Measurements from ENCODE around the gene SLC7A7.

The SLC7A7 gene

DNA sequence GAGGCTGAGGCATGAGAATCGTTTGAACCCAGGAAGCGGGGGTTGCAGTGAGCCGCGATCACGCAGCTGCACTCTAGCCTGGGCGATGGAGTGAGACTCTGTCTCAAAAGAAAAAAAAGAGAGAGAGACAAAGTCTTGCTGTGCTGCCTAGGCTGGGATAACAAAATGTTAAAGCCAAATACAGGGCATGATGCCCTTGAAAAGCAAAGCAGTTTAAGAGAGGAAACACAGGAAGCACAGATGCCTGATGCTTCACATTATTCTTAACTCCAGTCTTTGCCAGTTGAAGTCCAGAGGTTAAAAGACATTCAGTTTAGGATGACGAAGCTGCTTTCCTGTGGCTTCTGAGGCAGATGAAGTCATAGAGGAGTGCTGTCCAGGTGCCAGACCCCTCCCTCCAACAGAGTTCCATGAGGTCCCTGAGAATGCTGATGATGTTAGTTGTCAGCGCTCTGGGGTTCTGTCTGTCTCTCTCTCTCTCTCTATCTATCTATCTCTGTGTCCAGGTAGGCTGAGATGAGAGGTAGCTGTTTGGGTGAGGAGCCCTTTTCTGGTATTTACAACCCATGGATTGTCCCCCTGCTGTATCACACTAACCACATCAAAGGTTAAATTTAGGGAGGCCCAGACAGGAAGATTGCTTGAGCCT lies 9.6 kb upstream of the SLC7A7 start:
- Histone ChIP-seq H3K36me3 (ENCODE audit: control insufficient read depth, insufficient read depth, low read length) (no peaks in the 10 kb centered on the region), H3K4me1 (ENCODE audit: control insufficient read depth, insufficient read depth, low read length) (peaks cover 10% of the 10 kb centered on the region), H3K4me3 (ENCODE audit: low read length) (no peak overlapping the region), H3K27me3 (ENCODE audit: control insufficient read depth, insufficient read depth, low read length) (no peaks in the 10 kb centered on the region), H3K27ac (ENCODE audit: low read depth, low read length) (no peak overlapping the region), H3K9ac (ENCODE audit: low read length) (no peak overlapping the region)

DNA sequence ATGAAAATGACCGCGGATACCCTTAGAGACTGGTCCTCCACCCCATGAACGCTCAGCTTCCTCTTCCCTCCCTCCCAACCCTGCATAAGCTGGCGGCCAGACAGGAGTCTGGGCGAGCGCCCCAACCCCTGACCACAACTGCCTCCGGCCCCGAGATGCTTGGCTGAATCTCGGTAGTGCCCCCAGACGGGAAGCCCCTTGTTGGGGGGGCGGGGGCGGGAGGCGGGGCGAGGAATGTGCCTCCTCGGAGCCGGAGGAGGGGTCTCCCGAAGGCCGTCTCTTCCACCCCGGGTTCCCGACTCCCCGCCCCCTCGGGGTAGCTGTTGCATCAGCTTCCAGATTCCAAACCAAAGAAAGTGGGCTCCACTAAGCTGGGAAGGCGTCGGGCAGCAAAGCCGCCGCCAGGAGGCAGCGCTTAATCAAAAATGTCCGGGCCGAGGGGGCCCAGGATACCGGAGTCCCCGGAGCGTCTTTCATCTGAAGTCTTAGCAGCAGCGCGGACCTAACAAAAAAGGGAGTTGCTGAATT lies 7.4 kb upstream of the SLC7A7 start:
- Histone ChIP-seq H3K4me1 (ENCODE audit: control insufficient read depth, insufficient read depth, low read length) (peaks cover 8% of the 10 kb centered on the region), H3K9ac (ENCODE audit: low read length) (no peak overlapping the region), H3K27ac (ENCODE audit: low read depth, low read length) (no peak overlapping the region), H3K4me3 (ENCODE audit: low read length) (peak overlapping the region; percentile 58), H3K36me3 (ENCODE audit: control insufficient read depth, insufficient read depth, low read length) (no peaks in the 10 kb centered on the region), H3K27me3 (ENCODE audit: control insufficient read depth, insufficient read depth, low read length) (no peaks in the 10 kb centered on the region)

DNA sequence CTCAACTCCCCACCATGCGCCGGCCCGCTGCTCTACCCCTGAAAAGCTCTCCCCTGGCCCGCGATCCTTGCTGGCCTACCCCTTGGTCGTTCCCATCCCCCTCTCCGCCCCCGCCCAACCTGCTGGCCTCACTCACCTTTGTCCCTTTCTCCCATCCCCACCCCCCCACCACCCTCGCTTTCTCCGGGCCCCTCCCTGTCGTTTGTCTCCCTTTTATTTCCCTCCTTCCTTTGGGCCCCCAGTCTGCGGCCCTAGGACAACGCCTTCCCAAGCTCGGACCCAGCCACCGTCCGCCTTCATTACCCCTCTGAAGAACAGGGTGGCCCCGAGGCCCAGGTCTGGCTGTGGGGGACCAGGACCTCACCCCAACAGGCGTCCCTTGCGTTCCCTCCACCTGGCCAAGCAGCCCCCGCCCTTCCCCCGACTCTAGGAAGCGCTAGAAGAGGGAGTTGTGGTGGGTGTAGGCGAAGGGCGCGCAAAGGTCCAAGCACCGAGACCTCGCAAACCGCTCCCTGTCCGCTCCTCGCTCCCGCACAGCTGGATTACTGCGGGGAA lies 6.9 kb upstream of the SLC7A7 start:
- Histone ChIP-seq H3K4me1 (ENCODE audit: control insufficient read depth, insufficient read depth, low read length) (peaks cover 8% of the 10 kb centered on the region), H3K9ac (ENCODE audit: low read length) (peak overlapping the region; percentile 55), H3K27me3 (ENCODE audit: control insufficient read depth, insufficient read depth, low read length) (no peaks in the 10 kb centered on the region), H3K36me3 (ENCODE audit: control insufficient read depth, insufficient read depth, low read length) (no peaks in the 10 kb centered on the region), H3K4me3 (ENCODE audit: low read length) (peak overlapping the region; percentile 58), H3K27ac (ENCODE audit: low read depth, low read length) (peak overlapping the region; percentile 57)

DNA sequence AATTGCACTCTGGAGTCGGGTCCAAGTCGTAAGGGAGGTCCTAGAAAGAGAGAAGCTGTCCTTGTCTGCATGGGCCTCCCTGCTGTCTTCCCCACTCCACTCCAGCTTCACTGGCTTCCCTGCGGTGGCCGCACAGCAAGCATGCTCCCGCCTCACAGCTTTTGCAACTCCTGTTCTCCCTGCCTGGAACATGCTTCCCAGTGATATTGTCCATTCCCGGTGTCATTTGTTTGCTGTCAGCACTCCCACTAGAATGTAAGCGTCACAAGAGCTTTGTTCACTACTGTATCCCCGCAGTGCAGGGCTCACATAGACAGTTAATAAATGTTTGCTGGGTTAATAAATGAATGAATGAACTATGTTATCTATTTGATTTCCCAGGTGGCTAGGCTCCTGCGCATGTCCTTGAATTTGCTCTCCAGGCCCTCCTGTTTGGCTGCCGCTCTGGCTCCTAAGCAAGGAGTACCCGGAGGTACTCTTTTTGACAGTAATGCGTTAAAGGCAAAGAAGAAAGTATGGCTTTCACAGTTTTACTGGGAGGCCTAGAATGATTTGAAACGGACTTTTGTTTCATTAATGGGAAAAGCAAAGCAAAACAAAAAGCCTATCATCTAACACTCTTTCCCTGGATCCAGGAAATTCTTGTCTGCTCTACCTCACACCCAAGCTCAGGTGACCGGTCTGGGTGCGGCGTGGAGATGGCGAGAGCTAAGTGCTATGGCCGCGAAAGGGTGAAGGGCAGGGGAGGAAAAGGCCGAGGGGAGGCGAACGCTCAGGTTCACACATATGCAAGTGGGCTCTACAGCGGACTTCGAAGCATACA lies 6.2 kb upstream of the SLC7A7 start:
- Histone ChIP-seq H3K4me3 (ENCODE audit: low read length) (no peak overlapping the region), H3K36me3 (ENCODE audit: control insufficient read depth, insufficient read depth, low read length) (no peaks in the 10 kb centered on the region), H3K27me3 (ENCODE audit: control insufficient read depth, insufficient read depth, low read length) (no peaks in the 10 kb centered on the region), H3K9ac (ENCODE audit: low read length) (no peak overlapping the region), H3K4me1 (ENCODE audit: control insufficient read depth, insufficient read depth, low read length) (peaks cover 8% of the 10 kb centered on the region), H3K27ac (ENCODE audit: low read depth, low read length) (no peak overlapping the region)

DNA sequence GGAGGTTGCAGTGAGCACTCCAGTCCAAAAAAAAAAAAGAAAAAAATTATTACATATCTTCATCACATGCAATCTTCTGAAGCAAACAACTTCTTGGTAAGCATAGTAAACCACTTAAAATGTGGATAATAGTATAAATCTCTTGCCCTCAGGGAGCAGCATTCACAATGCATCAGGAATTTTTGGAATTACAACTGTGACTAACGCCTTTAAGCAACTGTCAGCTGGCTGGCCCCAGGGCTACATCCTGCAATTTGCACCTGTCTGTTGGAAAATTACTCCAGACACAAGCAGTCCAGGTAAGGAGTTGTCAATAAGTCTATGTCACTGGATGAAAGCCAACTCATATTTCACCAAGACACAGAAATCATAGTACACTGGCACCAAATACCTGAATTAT lies 5.5 kb upstream of the SLC7A7 start:
- no peaks in the 10 kb centered on the region for H3K27me3 ChIP-seq (ENCODE audit: control insufficient read depth, insufficient read depth, low read length)
- H3K9ac ChIP-seq (ENCODE audit: low read length) = no peak overlapping the region
- peaks cover 8% of the 10 kb centered on the region for H3K4me1 ChIP-seq (ENCODE audit: control insufficient read depth, insufficient read depth, low read length)
- H3K27ac ChIP-seq (ENCODE audit: low read depth, low read length) = no peak overlapping the region
- no peaks in the 10 kb centered on the region for H3K36me3 ChIP-seq (ENCODE audit: control insufficient read depth, insufficient read depth, low read length)
- H3K4me3 ChIP-seq (ENCODE audit: low read length) = no peak overlapping the region

DNA sequence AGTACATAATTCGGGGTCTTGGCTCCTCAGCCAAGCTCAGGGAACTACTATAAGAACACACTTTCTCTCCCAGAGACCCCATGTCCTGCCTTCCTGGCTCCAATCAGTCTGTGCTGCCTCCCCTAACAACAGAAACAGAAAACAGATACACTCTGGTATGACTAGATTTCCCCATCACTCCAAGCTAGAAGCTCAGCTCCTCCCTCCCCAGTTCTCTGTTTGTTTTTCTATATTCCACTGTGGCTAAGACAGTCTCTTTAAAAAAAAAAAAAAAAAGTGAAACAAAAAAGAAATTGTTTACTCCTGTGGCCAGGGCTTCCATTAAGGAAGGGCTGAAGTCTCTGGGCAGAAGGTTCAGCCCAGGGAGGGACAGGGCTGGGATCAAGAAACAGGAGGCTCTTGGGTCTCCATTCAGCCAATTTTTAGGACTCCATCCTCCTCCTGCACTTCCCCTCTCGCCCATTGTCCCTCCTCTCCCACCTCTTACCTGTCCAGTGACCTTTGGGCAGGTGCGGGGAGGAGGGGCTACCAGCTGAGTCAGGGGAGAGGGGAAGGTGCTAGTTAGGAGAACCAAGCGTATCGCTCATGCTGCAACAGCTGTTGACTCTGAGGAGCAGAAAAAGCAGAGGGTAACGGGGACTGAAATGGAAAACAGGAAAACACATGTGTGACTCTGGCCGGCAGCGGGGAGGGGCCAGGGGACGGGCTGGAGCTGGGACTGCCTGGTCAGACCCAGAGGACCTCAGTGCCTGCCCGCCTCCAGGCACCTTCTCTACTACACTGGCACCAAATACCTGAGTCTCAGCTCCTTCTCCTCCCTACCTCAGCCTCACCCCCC lies 4.1 kb upstream of the SLC7A7 start:
- H3K4me1 ChIP-seq (ENCODE audit: control insufficient read depth, insufficient read depth, low read length) = peaks cover 5% of the 10 kb centered on the region
- H3K9ac ChIP-seq (ENCODE audit: low read length) = no peak overlapping the region
- H3K27me3 ChIP-seq (ENCODE audit: control insufficient read depth, insufficient read depth, low read length) = no peaks in the 10 kb centered on the region
- H3K27ac ChIP-seq (ENCODE audit: low read depth, low read length) = no peak overlapping the region
- H3K36me3 ChIP-seq (ENCODE audit: control insufficient read depth, insufficient read depth, low read length) = no peaks in the 10 kb centered on the region
- peak overlapping the region; percentile 40 for H3K4me3 ChIP-seq (ENCODE audit: low read length)

DNA sequence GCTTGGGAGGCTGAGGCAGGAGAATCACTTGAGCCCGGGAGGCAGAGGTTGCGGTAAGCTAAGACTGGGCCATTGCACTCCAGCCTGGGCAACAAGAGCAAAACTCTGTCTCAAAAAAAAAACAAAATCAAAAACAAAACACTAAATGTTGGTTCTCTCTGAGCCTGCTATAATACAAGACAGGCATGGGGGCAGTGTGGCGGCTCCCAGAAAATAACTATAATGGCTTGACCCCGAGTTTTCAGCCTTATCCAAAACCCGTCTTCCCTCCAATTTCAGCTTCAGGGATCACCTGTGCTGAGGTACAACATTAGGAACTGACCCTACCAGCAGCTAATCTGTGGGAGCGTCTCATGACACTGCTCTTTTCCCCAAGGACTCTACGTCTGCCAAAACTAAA lies 862 bp downstream of the SLC7A7 start:
- H3K9ac ChIP-seq (ENCODE audit: low read length) = no peak overlapping the region
- H3K27me3 ChIP-seq (ENCODE audit: control insufficient read depth, insufficient read depth, low read length) = no peaks in the 10 kb centered on the region
- no peaks in the 10 kb centered on the region for H3K4me1 ChIP-seq (ENCODE audit: control insufficient read depth, insufficient read depth, low read length)
- no peak overlapping the region for H3K27ac ChIP-seq (ENCODE audit: low read depth, low read length)
- H3K36me3 ChIP-seq (ENCODE audit: control insufficient read depth, insufficient read depth, low read length) = no peaks in the 10 kb centered on the region
- no peak overlapping the region for H3K4me3 ChIP-seq (ENCODE audit: low read length)

DNA sequence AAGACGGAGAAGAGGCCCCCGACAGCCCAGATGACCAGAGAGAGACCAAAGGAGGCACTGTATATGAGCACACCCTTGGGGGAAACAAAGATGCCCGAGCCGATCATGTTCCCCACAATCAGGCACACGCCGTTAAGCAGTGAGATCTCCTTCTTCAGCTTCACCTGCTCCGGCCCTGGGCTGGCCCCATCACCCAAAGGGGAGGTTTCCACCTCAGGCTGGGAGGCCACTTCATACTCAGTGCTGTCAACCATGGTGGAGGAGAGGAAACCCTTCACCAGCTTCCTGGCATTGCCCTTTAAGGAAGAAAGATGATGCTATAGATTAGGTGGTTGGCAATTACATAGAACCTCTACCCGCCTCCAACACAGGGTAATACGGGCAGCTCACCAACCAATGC lies 2.1 kb downstream of the SLC7A7 start:
- Histone ChIP-seq H3K27me3 (ENCODE audit: control insufficient read depth, insufficient read depth, low read length) (no peaks in the 10 kb centered on the region), H3K9ac (ENCODE audit: low read length) (no peak overlapping the region), H3K4me3 (ENCODE audit: low read length) (no peak overlapping the region), H3K27ac (ENCODE audit: low read depth, low read length) (no peak overlapping the region), H3K36me3 (ENCODE audit: control insufficient read depth, insufficient read depth, low read length) (no peaks in the 10 kb centered on the region), H3K4me1 (ENCODE audit: control insufficient read depth, insufficient read depth, low read length) (no peaks in the 10 kb centered on the region)

DNA sequence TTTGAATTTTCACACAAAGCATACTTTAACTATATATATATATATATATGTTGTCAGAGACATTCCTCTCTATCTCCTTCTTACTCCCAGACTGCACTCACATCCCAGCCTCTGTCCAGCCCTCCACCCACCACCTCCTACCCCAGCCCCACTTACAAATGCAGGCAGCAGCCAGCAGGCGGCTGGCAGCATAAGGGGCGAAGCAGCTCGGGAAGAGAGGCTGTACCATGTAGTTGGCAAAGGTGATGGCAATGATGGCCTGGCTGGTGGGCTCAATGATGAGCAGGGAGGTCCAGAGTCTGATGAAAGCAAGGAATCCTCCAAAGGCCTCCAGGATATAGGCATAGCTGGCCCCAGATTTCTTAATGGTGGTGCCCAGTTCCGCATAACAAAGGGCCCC lies 2.5 kb downstream of the SLC7A7 start:
- Histone ChIP-seq H3K27ac (ENCODE audit: low read depth, low read length) (no peak overlapping the region), H3K4me1 (ENCODE audit: control insufficient read depth, insufficient read depth, low read length) (no peaks in the 10 kb centered on the region), H3K4me3 (ENCODE audit: low read length) (no peak overlapping the region), H3K9ac (ENCODE audit: low read length) (no peak overlapping the region), H3K36me3 (ENCODE audit: control insufficient read depth, insufficient read depth, low read length) (no peaks in the 10 kb centered on the region), H3K27me3 (ENCODE audit: control insufficient read depth, insufficient read depth, low read length) (no peaks in the 10 kb centered on the region)

DNA sequence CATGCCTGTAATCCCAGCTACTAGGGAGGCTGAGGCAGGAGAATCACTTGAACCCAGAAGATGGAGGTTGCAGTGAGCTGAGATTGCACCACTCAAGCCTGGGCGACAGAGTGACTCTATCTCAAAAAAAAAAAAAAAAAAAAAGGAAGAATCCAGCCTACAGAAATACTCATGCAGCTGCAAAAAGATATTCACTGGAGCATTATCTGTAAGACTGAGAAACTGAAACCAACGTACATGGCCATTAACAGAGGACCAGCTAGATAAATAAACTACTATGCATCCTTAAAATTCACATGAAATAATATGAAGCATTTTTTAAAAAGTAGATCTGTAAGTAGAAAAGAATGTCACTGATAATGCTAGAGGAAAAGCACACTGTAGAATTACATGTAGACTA lies 3.5 kb downstream of the SLC7A7 start:
- H3K9ac ChIP-seq (ENCODE audit: low read length) = no peak overlapping the region
- H3K27ac ChIP-seq (ENCODE audit: low read depth, low read length) = no peak overlapping the region
- H3K27me3 ChIP-seq (ENCODE audit: control insufficient read depth, insufficient read depth, low read length) = no peaks in the 10 kb centered on the region
- H3K36me3 ChIP-seq (ENCODE audit: control insufficient read depth, insufficient read depth, low read length) = no peaks in the 10 kb centered on the region
- no peaks in the 10 kb centered on the region for H3K4me1 ChIP-seq (ENCODE audit: control insufficient read depth, insufficient read depth, low read length)
- no peak overlapping the region for H3K4me3 ChIP-seq (ENCODE audit: low read length)

DNA sequence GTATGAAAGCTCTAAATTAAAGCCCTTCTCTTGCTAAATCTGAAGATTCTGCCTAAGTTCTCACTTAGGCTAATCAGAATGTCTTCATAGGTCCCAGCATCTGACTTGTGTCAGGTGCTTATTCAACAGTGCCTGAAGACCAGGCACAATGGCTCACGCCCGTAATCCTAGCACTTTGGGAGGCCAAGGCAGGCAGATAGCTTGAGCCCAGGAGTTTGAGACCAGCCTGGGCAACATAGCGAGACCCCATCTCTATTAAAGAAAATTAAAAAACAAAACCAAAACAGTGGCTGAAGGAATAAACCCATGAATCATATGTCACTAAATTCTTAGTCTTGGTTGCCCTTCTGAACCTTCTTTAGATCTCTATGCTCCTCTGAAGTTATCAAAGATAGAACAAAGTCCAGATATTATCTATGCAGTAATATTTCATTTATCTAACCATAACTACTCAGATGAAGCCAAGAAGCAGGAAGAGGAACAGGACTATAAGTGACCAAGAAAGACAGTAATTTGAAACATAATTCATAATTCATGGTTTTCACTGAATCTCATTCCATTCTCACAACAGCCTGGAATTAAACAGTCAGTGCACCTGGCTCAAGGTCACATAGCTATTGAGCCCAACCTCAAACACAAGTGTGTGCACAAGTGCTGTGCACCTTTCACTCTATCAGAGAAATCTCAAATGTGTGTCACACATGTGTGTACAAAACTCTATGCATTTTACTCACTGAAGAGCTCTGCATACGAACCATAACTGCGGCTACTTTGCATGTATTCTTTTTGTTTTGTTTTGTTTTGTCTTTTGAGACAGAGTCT lies 6.6 kb downstream of the SLC7A7 start:
- no peak overlapping the region for H3K27ac ChIP-seq (ENCODE audit: low read depth, low read length)

More for the DNA sequence above, 6.6 kb downstream of the SLC7A7 start:
- H3K9ac ChIP-seq (ENCODE audit: low read length) = no peak overlapping the region
- H3K27me3 ChIP-seq (ENCODE audit: control insufficient read depth, insufficient read depth, low read length) = no peaks in the 10 kb centered on the region
- no peaks in the 10 kb centered on the region for H3K36me3 ChIP-seq (ENCODE audit: control insufficient read depth, insufficient read depth, low read length)
- H3K4me3 ChIP-seq (ENCODE audit: low read length) = no peak overlapping the region
- no peaks in the 10 kb centered on the region for H3K4me1 ChIP-seq (ENCODE audit: control insufficient read depth, insufficient read depth, low read length)
